Measurements from ENCODE around the gene SELENOW. TPM values are rescaled to one million over a fixed set of nuclear protein-coding genes. Genes with fewer than 3 reads are reported as not detected.
A peak's percentile ranks its signal among the peaks of the same experiment; 100 is the strongest.
"Not testable (repeated sequence)": the region's sequence is repeated elsewhere in the genome, so short reads cannot be mapped to it uniquely, and the experiment has no call there.

SELENOW gene
- total and polyA plus RNA-seq, 2 donors, result 186 to 566 TPM

GRCh38 chr19:47762615-47763308, 15.7 kb upstream of the SELENOW start:
- 57% methylated on average over 18 of the region's 18 CpGs for WGBS
- H3K4me3 ChIP-seq (ENCODE audit: low read depth, low read length), result no peak overlapping the region

DNA sequence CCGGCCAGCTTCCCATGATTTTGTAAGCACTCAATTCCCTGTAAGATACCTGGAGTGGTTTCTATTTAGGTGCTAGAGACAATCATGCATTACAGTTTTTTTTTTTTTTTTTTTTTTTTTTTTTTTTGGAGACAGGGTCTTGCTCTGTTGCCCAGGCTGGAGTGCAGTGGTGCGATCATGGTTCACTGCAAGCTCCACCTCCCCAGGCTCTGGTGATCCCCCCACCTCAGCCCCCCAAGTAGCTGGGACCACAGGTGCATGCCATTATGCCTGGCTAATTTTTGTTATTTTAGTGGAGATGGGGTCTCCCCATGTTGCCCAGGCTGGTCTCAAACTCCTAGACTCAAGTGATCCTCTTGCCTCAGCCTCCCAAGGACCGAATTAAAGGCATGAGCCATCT, 13.8 kb upstream of the SELENOW start:
- WGBS, result 86% methylated on average over 3 of the region's 3 CpGs
- not testable (repeated sequence) for H3K27ac ChIP-seq (ENCODE audit: low read depth); DNase-seq (ENCODE audit: extremely low spot score); H3K36me3 ChIP-seq (ENCODE audit: insufficient read depth); H3K4me1 ChIP-seq (ENCODE audit: insufficient read depth); H3K4me3 ChIP-seq (ENCODE audit: low read depth, low read length)

More at GRCh38 chr19:47762615-47763308, 15.7 kb upstream of the SELENOW start:
- no peak overlapping the region for H3K27ac ChIP-seq (ENCODE audit: low read depth)
- DNase-seq (ENCODE audit: extremely low spot score), result no peak
- peaks cover 1% of the 10 kb centered on the region for H3K36me3 ChIP-seq (ENCODE audit: insufficient read depth)
- H3K4me1 ChIP-seq (ENCODE audit: insufficient read depth), result no peaks in the 10 kb centered on the region

DNA sequence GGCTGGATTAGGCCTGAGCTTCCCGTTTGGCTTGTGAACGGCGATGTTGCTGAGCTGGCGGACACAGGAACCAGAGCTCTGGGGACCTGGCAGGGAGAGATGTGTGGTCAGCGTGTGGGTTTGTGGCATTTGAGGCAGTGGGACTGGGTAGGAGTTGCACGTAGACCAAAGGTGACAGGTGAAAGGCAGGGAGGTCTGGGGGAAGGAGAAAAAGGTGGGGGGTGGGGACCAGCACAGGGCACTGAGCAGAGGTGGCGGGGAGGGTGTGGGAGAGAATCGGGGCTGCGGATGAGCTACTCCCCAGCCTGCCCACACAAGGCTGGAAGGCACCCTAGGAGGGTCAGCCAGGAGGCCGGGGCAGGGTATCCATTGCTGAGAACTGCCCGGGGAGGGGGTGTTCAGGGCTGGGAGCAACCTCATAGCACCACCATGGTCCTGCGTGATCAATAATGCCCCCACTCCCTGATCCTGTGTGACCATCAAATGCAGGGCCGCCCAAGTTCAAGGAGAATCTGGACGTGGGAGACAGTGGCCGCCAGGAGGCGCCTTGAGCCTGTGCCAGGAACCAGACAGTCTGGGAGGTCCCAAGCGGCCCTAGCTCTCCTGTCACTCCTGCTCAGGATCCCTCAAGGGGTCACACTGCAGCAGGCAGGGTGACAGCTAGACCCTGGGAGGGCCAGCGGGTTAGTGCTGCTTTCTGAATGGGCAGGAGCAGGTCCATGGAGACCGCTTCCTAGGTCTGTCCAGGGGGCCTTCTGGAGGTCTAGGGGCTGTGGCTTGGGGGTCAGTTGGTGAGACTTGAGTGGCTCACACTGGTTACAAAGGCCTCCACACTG, 12.8 kb upstream of the SELENOW start:
- no peak for DNase-seq (ENCODE audit: extremely low spot score)
- Histone ChIP-seq H3K4me3 (ENCODE audit: low read depth, low read length) (no peak overlapping the region), H3K4me1 (ENCODE audit: insufficient read depth) (no peaks in the 10 kb centered on the region), H3K36me3 (ENCODE audit: insufficient read depth) (no peaks in the 10 kb centered on the region), H3K27ac (ENCODE audit: low read depth) (no peak overlapping the region)
- 27% methylated on average over 19 of the region's 19 CpGs for WGBS

- Histone ChIP-seq H3K27ac (ENCODE audit: low read depth) (no peak overlapping the region), H3K4me1 (ENCODE audit: insufficient read depth) (no peaks in the 10 kb centered on the region), H3K36me3 (ENCODE audit: insufficient read depth) (no peaks in the 10 kb centered on the region), H3K4me3 (ENCODE audit: low read depth, low read length) (no peak overlapping the region)
- DNase-seq (ENCODE audit: extremely low spot score), result no peak
- 85% methylated on average over 7 of the region's 7 CpGs for WGBS
These were observed 12.2 kb upstream of the SELENOW start for GRCh38 chr19:47766359-47766620.

- Histone ChIP-seq H3K27ac (ENCODE audit: low read depth) (no peak overlapping the region), H3K36me3 (ENCODE audit: insufficient read depth) (no peaks in the 10 kb centered on the region), H3K4me3 (ENCODE audit: low read depth, low read length) (no peak overlapping the region), H3K4me1 (ENCODE audit: insufficient read depth) (no peaks in the 10 kb centered on the region)
- no peak for DNase-seq (ENCODE audit: extremely low spot score)
- WGBS, result 79% methylated on average over 7 of the region's 7 CpGs
These were observed 11.8 kb upstream of the SELENOW start for GRCh38 chr19:47766670-47767069.

- no peak for DNase-seq (ENCODE audit: extremely low spot score)
- Histone ChIP-seq H3K4me1 (ENCODE audit: insufficient read depth) (no peaks in the 10 kb centered on the region), H3K27ac (ENCODE audit: low read depth) (no peak overlapping the region), H3K36me3 (ENCODE audit: insufficient read depth) (no peaks in the 10 kb centered on the region), H3K4me3 (ENCODE audit: low read depth, low read length) (no peak overlapping the region)
- 82% methylated on average over 2 of the region's 2 CpGs for WGBS
These were observed 11.2 kb upstream of the SELENOW start for GRCh38 chr19:47767349-47767748.

- no peak overlapping the region for H3K4me3 ChIP-seq (ENCODE audit: low read depth, low read length)
- no peak for DNase-seq (ENCODE audit: extremely low spot score)
- 78% methylated on average over 2 of the region's 2 CpGs for WGBS
- H3K4me1 ChIP-seq (ENCODE audit: insufficient read depth), result no peaks in the 10 kb centered on the region
- no peaks in the 10 kb centered on the region for H3K36me3 ChIP-seq (ENCODE audit: insufficient read depth)
- H3K27ac ChIP-seq (ENCODE audit: low read depth), result no peak overlapping the region
These were observed 9.9 kb upstream of the SELENOW start for GRCh38 chr19:47768604-47769003.

GRCh38 chr19:47769534-47769933, 9.0 kb upstream of the SELENOW start:
- 81% methylated on average over 3 of the region's 3 CpGs for WGBS
- H3K4me3 ChIP-seq (ENCODE audit: low read depth, low read length), result no peak overlapping the region
- H3K4me1 ChIP-seq (ENCODE audit: insufficient read depth), result no peaks in the 10 kb centered on the region
- no peaks in the 10 kb centered on the region for H3K36me3 ChIP-seq (ENCODE audit: insufficient read depth)
- no peak overlapping the region for H3K27ac ChIP-seq (ENCODE audit: low read depth)
- no peak for DNase-seq (ENCODE audit: extremely low spot score)

DNA sequence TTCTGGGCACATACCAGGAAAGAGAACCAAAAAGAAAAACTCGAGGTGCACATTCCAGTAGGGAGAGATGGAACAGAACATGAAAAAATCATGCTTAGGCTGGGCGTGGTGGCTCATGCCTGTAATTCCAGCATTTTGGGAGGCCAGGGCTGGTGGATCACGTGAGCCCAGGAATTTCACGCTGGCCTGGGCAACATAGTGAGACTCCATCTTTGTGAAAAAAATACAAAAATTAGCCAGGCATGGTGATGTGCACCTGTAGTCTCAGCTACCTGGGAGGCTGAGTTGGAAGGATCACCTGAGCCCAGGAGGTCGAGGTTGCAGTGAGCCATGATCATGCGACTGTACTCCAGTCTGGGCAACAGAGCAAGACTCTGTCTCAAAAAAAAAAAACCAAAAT, 7.2 kb upstream of the SELENOW start:
- H3K4me3 ChIP-seq (ENCODE audit: low read depth, low read length); H3K36me3 ChIP-seq (ENCODE audit: insufficient read depth); H3K27ac ChIP-seq (ENCODE audit: low read depth); H3K4me1 ChIP-seq (ENCODE audit: insufficient read depth); DNase-seq (ENCODE audit: extremely low spot score): not testable (repeated sequence)
- WGBS, result 86% methylated on average over 6 of the region's 6 CpGs

DNA sequence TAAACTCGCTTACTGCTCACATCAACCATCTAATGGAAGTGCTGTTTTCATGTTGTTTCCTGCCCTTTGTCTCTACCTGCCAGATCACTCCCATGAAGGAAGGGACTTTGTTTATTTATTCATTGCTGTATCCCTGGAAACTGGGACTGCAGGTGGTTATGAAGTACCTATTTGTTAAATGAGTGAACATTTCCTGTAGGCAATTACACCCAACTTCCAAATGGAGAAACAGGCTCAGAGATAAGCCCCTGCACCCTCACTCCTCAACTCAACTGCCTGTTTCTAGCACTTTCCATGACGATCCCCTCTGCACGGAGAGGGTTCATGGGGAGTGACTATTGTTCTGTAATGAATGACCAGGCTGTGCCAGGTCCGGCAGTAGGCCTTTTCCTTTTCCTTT, 1.9 kb upstream of the SELENOW start:
- DNase-seq (ENCODE audit: extremely low spot score), result peak; percentile 75
- Histone ChIP-seq H3K36me3 (ENCODE audit: insufficient read depth) (no peaks in the 10 kb centered on the region), H3K27ac (ENCODE audit: low read depth) (no peak overlapping the region), H3K4me3 (ENCODE audit: low read depth, low read length) (no peak overlapping the region), H3K4me1 (ENCODE audit: insufficient read depth) (peaks cover 2% of the 10 kb centered on the region)
- WGBS, result 71% methylated on average over 4 of the region's 4 CpGs

GRCh38 chr19:47777245-47778048, 1.1 kb upstream of the SELENOW start:
- Histone ChIP-seq H3K4me3 (ENCODE audit: low read depth, low read length) (peak overlapping the region; percentile 91), H3K27ac (ENCODE audit: low read depth) (peak overlapping the region; percentile 100)
- not testable (repeated sequence) for DNase-seq (ENCODE audit: extremely low spot score); H3K4me1 ChIP-seq (ENCODE audit: insufficient read depth); H3K36me3 ChIP-seq (ENCODE audit: insufficient read depth)
- 74% methylated on average over 23 of the region's 23 CpGs for WGBS

DNA sequence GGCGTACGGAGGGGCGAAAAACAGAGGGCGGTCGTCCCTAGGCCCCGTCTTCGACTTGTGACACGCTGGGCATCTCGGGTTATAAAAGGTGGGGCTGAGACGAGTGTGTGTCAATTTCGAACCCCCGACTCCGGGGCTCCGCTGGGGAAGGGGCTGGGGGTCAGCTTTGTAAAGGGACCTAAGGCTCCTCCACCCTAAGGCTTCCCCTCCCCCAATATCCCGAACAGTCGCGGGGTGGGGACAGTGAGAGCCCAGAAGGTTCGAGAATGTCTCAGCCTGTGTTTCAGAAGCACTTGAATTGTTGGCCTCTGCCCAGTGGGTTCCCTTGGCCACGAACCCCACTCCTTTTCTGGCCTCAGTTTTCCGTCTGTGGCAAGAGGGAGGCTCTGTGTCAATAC, 450 bp downstream of the SELENOW start:
- Histone ChIP-seq H3K36me3 (ENCODE audit: insufficient read depth) (peaks cover under 1% of the 10 kb centered on the region), H3K4me3 (ENCODE audit: low read depth, low read length) (peak overlapping the region; percentile 91), H3K4me1 (ENCODE audit: insufficient read depth) (peaks cover 2% of the 10 kb centered on the region), H3K27ac (ENCODE audit: low read depth) (peak overlapping the region; percentile 100)
- no peak for DNase-seq (ENCODE audit: extremely low spot score)
- WGBS, result under 1% methylated on average over 20 of the region's 20 CpGs

- Histone ChIP-seq H3K4me3 (ENCODE audit: low read depth, low read length) (peak overlapping the region; percentile 91), H3K36me3 (ENCODE audit: insufficient read depth) (peaks cover 2% of the 10 kb centered on the region), H3K4me1 (ENCODE audit: insufficient read depth) (peaks cover 2% of the 10 kb centered on the region), H3K27ac (ENCODE audit: low read depth) (peak overlapping the region; percentile 100)
- WGBS, result 41% methylated on average over 24 of the region's 24 CpGs
- DNase-seq (ENCODE audit: extremely low spot score), result no peak
These were observed 1.2 kb downstream of the SELENOW start for GRCh38 chr19:47779524-47780214.
